Activated CD4-positive, alpha-beta T cell treated with anti-CD3 and anti-CD28 coated beads for 36 hours (primary cell): ENCODE data around the gene SH2D7. TPM values are rescaled to one million over a fixed set of nuclear protein-coding genes. Genes with fewer than 3 reads are reported as not detected.

Source experiments
- total RNA-seq, 2 experiments: library from RNA; stranded (reverse); gene quantifications; one replicate each; pipeline ENCODE4 v1.2.3, GENCODE V29; 2021

Gene SH2D7
- total RNA-seq, 2 experiments from 2014 or later = not detected

Other genes with a start within 250 kb of the SH2D7 start
- gene TBC1D2B, start 14.8 kb upstream of the SH2D7 start, total RNA-seq = 10 to 100 TPM; 49.3 to 52.0 TPM
- 1 to 10 TPM in 1 of 2 experiments, under 1 TPM in 1; 0.91 to 1.2 TPM for gene CIB2, start 38.9 kb downstream of the SH2D7 start, total RNA-seq
- gene IDH3A, start 56.8 kb downstream of the SH2D7 start, total RNA-seq = 100 to 1,000 TPM; 129 to 135 TPM
- gene ACSBG1, start 142.0 kb downstream of the SH2D7 start, total RNA-seq = under 1 TPM in 1 of 2 experiments, not detected in 1; 0.02 TPM
- 10 to 100 TPM; 38.6 to 41.5 TPM for gene DNAJA4, start 172.0 kb downstream of the SH2D7 start, total RNA-seq
- gene SKIC8, start 207.0 kb downstream of the SH2D7 start, total RNA-seq = 10 to 100 TPM; 39.2 to 52.6 TPM
- gene CRABP1, start 247.8 kb downstream of the SH2D7 start, total RNA-seq = under 1 TPM; 0.90 to 0.96 TPM